HEK293T (cell line): ENCODE results near the gene GNPTG.

Source experiments
- NFRKB ChIP-seq: fragments of 450-650 bp; IDR thresholded peaks from 2 replicates; pipeline ENCODE4 v1.6.1; 2016; ENCODE audit warnings: mild to moderate bottlenecking, moderate library complexity
- SP1 ChIP-seq: fragments of 450-650 bp; IDR thresholded peaks from 2 replicates; pipeline ENCODE4 v1.6.1; 2017
- TARDBP ChIP-seq: fragments of 450-650 bp; IDR thresholded peaks from 2 replicates; pipeline ENCODE4 v1.6.1; 2016

- no peak for TF ChIP-seq TARDBP
- TF ChIP-seq SP1, result no peak
- TF ChIP-seq NFRKB, result no peak
Measured at GRCh38 chr16:1306334-1306733, 45.4 kb upstream of the GNPTG start.
